Activated naive CD4-positive, alpha-beta T cell treated with anti-CD3 and anti-CD28 coated beads, Interleukin-2, amount 50 U/mL, for 72 hours (primary cell): ENCODE results near the gene TSPAN5. TPM values are rescaled to one million over a fixed set of nuclear protein-coding genes. Genes with fewer than 3 reads are reported as not detected.
"Not testable (repeated sequence)": the region's sequence is repeated elsewhere in the genome, so short reads cannot be mapped to it uniquely, and the experiment has no call there.

Source experiments
- ATAC-seq, 2 donors: fragments of 150-1000 bp; cut with Tn5 transposase; 2 replicates each; pipeline ENCODE4 v1.10.0; 2021; ENCODE audit warnings: mild to moderate bottlenecking in 2 of 2, moderate library complexity in 2 of 2
- DNase-seq, 2 donors: peaks; one replicate each; pipeline ENCODE4 v3.0.0; 2021 to 2022; ENCODE audit warnings: low spot score in 2 of 2
- H3K27ac Mint-ChIP-seq, 2 donors: one replicate each; pipeline ENCODE4 v1.8.0; 2022; ENCODE audit warnings: mild to moderate bottlenecking in 2 of 2, mixed read lengths in 2 of 2
- H3K36me3 Mint-ChIP-seq, 2 donors: one replicate each; pipeline ENCODE4 v1.8.0; 2022; ENCODE audit warnings: mixed read lengths in 2 of 2
- H3K9me3 Mint-ChIP-seq, 2 donors: one replicate each; pipeline ENCODE4 v1.8.0; 2022; ENCODE audit warnings: mixed read lengths in 2 of 2
- total RNA-seq, 2 donors: library from RNA; stranded (reverse); gene quantifications; one replicate each; pipeline ENCODE4 v1.2.3, GENCODE V29; 2022

Gene TSPAN5
- 10 to 100 TPM; 11.0 to 26.7 TPM for total RNA-seq

DNA sequence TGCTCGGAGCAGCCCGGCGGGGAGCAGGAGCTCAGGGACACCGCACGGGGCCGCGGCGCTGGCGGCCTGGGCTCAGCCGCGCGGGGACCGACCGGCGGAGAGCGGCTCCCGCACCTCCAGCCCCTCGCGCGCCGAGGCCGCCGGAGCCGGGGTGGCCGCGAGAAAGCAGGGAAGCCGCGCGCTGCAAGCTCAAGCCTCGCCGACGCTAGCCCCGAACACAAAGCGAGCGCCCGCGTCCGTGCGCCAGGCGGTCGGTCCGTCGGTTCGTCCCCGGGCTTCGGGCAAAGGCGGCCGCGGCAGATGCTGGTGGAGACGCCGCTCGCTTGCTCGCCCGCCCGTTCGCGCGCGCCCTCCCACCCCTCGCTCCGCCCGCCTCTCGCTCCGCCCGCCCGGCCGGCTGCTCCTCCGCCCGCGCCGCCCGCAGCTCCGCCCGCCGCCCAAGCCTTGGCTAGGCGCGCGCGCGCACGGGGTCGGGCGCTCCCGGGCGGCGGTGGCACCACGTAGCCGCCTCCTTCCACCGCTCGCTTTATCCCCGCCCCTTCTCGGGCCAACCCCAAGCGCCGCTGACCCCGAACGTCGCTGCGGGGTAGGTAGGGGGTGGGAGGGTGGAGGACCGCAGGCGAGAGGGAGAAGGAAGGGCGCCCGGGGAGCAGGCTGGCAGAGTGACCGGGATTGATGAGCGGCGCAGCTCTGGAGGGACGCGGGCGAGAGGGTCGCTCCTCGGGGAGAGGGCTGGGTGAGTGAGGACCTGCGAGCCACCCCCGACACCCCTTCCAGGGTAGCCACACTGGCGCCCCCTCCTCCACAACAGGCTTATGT lies at the start of gene TSPAN5:
TSS of gene TSPAN5 (minus strand) at position 325 of the 819 bp plus-strand sequence.
- Mint-ChIP-seq H3K9me3 (no peaks in the 10 kb centered on the region), H3K27ac (peak within 1 kb of the TSS; percentile 81 to 88), H3K36me3 (peaks cover 18 to 27% of the 10 kb centered on the region in 2 donors)
- peak; percentile 57 to 65 for ATAC-seq
- DNase-seq, result peak; percentile 76 to 82

DNA sequence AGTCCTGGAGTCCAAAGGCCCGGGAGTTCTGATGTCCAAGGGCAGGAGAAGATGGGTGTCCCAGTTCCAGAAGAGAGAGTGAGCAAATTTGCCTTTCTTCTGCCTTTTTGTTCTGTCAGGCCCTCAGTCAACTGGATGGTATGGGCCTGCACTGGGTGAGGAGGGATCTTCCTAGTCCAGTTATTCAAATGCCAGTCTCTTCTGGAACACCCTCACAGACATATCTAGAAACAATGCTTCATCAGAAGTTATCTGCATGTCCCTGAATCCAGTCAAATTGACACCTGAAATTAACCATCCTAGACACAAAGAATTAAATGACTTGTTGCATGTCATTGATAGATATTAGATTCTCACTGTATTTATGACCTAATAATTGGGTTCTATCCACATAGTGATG lies 48.5 kb upstream of the TSPAN5 start:
- ATAC-seq, result peak; percentile 18 to 38
- no peak for DNase-seq
- Mint-ChIP-seq H3K36me3 (peaks cover 23 to 45% of the 10 kb centered on the region in 2 donors), H3K9me3 (peaks cover 24 to 33% of the 10 kb centered on the region in 2 donors), H3K27ac (peak overlapping the region in 1 of 2 donors; percentile 73)

DNA sequence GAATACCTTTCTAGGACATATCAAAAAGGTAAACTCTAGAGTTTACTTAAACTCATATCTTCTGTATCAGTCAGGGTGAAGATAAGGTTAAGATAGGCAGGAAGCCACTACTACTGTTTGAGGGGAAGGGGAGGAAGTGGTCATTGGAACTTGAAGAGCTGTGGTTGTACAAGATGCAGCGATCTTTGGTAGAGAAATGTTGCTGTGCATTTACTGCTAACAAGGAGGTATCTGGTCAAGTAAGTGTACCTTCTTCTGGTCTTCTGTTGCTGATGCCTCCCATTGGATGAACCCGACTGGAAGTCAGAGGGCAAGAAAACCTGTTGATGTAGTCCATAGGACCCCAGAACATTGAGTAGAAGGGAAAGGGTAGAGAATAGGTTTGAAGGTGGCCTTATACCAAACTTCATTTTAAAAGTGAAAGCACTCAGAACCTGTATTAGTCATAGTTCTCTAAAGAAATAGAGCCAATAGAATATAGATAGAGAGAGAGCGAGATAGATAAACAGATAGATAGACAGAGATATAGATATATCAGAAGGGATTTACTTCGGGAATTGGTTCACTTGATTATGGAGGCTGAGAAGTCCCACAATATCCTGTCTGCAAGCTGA lies 47.9 kb upstream of the TSPAN5 start:
- DNase-seq (no peak), ATAC-seq (peak; percentile 67 to 83)
- Mint-ChIP-seq H3K9me3 (peaks cover 24 to 35% of the 10 kb centered on the region in 2 donors), H3K27ac (peak overlapping the region; percentile 73 to 81), H3K36me3 (peaks cover 23 to 45% of the 10 kb centered on the region in 2 donors)

DNA sequence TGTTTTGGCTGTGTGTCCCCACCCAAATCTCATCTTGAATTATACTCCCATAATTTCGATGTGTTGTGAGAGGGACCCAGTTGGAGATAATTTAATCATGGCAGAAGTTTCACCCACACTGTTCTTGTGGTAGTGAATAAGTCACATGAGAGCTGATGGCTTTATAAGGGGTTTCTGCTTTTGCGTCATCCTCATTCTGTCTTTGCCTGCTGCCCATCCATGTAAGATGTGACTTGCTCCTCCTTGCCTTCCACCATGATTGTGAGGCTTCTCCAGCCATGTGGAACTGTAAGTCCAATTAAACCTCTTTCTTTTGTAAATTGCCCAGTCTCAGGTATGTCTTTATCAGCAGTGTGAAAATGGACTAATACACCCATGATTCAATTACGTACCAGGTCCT lies 47.2 kb upstream of the TSPAN5 start:
- peaks cover 24 to 41% of the 10 kb centered on the region in 2 donors for H3K9me3 Mint-ChIP-seq
- ATAC-seq, DNase-seq: not testable (repeated sequence)
- H3K36me3 Mint-ChIP-seq, result peaks cover 23 to 45% of the 10 kb centered on the region in 2 donors
- peak overlapping the region in 1 of 2 donors; percentile 73 for H3K27ac Mint-ChIP-seq

DNA sequence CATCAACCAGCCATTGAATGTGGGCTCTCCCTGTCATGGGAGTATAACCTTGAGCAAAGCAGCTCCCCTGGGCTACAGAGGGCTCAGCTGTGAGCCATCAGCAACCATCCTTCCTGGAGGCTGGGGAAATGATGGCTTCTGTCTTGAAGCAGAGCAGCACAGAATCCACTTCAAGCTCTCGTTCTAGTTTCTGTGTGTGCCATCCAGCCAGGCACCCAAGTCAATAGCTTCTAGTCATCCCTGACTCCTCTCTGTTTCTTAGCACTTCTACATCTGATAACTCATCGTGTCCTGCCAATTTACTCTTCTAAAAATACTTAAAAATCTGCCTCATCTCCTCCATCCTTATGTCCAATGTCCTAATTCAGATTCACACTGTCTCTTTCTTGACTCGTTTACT lies 42.2 kb upstream of the TSPAN5 start:
- Mint-ChIP-seq H3K27ac (no peak overlapping the region), H3K36me3 (peaks cover 15 to 56% of the 10 kb centered on the region in 2 donors), H3K9me3 (peaks cover 9 to 46% of the 10 kb centered on the region in 2 donors)
- ATAC-seq (no peak), DNase-seq (no peak)

DNA sequence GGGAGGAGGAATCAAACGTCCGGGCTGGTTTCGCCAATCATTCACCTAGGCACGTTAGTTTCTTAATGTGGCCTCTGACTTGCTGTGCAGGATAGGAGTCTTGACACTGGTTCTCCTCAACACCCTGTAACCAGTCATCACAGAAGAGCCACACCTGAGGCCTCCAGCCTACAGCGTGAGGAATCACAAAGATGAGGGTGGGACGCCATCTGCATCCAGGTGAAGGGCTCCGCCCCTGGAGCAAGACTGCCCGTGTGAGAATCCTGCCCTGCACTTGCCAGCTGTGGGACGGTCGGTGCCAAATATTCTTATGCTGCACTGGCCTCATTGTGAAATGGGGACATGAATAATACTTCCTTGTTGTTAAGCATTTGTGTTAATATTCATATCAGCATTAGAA lies 35.7 kb upstream of the TSPAN5 start:
- Mint-ChIP-seq H3K27ac (no peak overlapping the region), H3K36me3 (peaks cover 4 to 33% of the 10 kb centered on the region in 2 donors), H3K9me3 (peaks cover 7 to 45% of the 10 kb centered on the region in 2 donors)
- ATAC-seq (no peak), DNase-seq (no peak)

DNA sequence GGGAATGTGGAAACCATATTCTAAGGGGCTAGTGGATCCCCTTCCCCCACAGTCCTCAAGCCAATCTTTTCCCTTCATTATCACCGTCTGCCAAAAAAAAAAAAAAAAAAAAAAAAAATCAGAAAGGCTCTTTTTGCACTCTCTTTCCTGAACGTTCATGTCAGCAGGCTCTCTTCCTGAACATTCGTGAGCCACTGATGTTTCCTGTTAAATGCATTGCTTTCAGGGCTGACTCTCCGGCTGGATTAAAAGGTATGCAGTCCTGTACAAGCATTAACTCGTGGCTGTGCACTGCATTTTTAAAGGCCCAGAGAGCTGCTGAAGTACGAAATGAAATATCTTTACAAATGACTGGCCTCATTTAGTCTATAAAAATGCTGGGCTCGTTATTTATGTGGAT lies 34.0 kb upstream of the TSPAN5 start:
- no peak for ATAC-seq
- H3K36me3 Mint-ChIP-seq, result peaks cover 0 to 26% of the 10 kb centered on the region in 2 donors
- no peak for DNase-seq
- peaks cover 7 to 41% of the 10 kb centered on the region in 2 donors for H3K9me3 Mint-ChIP-seq
- H3K27ac Mint-ChIP-seq, result no peak overlapping the region

DNA sequence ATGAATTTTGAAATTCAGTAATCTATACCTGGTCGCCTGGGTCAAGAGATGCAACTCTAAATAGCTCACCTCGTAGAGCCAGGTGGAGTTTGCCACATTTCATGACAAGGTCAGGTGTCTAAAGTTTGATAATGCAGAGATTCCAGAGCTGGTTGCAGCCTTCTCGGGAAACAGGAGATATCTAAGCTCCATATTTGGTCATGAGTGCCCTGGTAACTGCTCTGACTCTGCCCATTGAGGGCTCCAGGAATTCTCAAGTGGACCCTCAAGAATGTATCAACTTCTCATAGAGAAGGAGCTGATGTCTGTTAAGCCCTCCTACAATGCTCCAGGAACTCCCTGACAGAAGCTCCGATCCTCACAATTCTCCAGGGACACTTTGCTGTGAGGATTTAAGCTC lies 33.2 kb upstream of the TSPAN5 start:
- no peak overlapping the region for H3K27ac Mint-ChIP-seq
- peaks cover 7 to 35% of the 10 kb centered on the region in 2 donors for H3K9me3 Mint-ChIP-seq
- DNase-seq, result no peak
- H3K36me3 Mint-ChIP-seq, result peaks cover 0 to 18% of the 10 kb centered on the region in 2 donors
- ATAC-seq, result no peak

DNA sequence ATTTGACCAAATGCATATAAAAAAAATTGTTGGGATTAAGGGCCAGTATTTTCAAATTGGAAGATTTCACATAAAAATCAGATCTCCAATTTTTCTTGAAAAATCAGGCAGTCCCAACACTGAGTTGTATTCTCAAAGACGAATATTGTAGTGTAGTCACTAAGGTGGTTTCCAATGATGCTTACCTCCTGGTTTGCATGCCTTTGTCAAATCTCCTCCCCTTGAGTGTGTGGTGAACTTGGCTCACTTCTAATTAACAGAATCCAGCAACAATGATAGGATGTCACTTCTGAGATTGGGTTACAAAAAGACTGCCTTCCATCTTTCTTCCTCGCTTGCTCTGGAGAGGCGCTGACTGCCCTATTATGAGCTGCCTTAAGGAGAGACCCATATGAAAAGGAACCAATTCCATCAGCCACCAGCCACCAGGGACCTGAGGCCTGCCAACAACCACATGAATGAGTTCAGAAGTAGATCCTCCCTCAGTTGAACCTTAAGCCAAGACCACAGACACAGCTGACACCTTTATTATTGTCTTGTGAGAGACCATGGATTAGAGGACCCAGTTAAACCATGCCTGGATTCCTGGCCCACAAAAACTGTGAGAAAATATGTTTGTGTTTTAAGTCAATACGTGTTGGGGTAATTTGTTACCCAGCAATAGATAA lies 31.2 kb upstream of the TSPAN5 start:
- H3K36me3 Mint-ChIP-seq, result peaks cover 0 to 12% of the 10 kb centered on the region in 2 donors
- DNase-seq (no peak), ATAC-seq (no peak)
- H3K27ac Mint-ChIP-seq, result peak overlapping the region; percentile 26 to 46
- H3K9me3 Mint-ChIP-seq, result peaks cover 7 to 29% of the 10 kb centered on the region in 2 donors

DNA sequence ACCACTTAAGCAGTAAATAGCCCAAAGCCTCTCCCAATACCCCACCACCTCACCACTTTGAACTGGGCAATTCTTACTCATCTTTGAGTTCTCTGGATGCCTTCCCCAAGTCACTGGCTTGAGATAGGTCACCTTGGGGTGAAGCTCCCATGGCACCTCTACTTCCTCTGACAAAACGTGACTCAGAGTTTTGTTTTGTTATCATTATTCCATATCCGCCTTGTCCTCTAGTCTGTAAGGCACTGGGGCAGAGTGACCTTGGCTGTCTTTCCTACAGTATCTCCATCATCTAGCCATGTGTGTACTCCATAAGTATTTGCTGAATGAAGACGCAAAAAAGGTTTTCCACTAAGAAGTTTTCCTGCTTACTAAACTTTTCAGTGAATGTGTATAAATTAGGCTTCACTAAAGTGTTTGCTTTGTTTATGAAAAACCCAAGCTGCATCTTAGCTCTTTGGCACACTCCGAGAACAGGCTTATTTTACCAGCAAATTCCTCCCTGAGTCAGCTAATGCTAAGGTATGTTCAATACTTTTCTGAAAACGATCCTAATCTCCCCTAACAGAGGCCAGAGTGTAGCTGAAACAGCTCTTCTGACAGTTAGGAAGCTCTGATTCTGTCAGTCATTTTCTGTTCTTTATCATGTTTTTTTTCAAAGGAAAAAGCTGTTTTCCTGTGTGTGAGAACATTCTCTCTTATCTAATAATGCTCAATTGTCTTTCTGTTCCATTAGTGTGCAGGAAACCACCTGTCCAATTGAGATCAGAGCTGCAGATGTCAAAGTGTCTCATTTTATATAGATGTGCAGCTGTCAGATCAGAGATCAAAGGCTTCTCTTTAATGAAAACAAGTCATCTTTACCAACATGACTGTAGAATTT lies 30.2 kb upstream of the TSPAN5 start:
- peaks cover 0 to 12% of the 10 kb centered on the region in 2 donors for H3K36me3 Mint-ChIP-seq
- peak; percentile 80 to 97 for ATAC-seq

DNA sequence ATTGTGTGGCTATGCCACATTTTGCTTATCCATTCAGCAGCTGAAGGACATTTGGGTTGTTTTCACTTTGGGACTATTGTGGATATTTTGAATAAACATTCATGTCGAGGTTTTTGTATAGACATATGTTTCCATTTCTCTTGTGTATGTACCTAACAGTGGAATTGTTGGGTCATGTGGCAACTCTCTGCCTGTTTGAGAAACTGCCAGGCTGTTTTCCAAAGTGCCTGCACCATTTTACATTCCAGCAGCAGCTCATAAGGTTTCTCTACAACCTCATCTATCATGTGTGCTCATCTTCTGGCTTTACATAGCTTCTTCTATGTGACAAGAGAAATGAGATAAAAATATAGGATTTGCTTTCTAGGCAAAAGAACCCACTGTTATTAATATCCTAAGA lies 29.5 kb upstream of the TSPAN5 start:
- no peak overlapping the region for H3K27ac Mint-ChIP-seq
- H3K9me3 Mint-ChIP-seq, result peaks cover 7 to 23% of the 10 kb centered on the region in 2 donors
- H3K36me3 Mint-ChIP-seq, result peaks cover 0 to 12% of the 10 kb centered on the region in 2 donors
- DNase-seq (no peak), ATAC-seq (no peak)

More for the DNA sequence above, 30.2 kb upstream of the TSPAN5 start:
- DNase-seq, result no peak
- Mint-ChIP-seq H3K9me3 (peaks cover 7 to 23% of the 10 kb centered on the region in 2 donors), H3K27ac (peak overlapping the region in 1 of 2 donors; percentile 46)

DNA sequence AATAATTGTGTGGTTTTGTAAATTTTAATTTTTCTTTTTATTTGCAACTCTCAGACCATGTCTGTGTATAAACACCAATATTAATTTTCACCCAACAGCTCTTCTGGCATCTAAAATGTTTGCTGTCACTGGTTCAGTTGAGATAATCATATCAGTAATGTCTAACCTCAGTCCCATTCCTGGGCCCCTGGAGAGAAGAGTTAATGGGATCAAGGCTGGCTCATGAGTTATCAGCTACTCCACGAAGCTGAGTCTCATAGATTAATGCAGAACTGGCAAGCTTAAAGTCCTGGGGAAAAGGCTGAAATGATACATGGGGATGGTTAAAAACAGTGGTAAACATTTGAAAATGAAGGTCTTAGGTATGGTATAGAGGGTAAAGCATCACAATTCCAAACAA lies 28.4 kb upstream of the TSPAN5 start:
- peaks cover 0 to 12% of the 10 kb centered on the region in 2 donors for H3K36me3 Mint-ChIP-seq

DNA sequence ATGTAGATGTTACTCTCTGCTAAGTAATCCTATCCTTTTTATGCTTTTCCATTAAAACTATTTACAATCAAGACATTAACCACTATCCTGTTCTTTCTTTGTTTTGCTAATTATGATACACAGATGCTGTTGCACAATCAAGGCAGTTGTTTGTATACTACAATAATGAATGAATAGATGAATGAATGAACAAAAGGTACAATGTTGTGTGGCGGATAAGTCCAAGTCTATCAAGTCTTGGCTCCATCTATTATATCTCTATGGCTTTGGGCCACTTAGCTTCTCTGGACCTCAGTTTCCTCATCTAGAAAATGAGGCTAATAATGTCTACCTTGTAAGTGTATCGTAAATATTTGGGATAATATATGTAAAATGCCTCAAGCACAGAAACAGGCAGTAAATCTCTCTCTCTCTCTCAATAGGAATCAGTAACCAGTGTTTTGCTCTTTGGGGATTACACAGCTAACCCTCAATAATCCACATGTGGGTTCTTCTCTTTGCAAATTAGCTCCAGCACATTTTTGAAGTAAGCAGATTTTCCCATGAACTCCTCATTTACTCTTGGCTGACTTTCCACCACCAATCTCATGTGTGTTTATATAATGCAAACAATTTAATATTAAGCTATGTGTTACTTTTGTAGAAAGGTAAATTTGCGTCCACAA lies 27.8 kb upstream of the TSPAN5 start:
- H3K9me3 Mint-ChIP-seq, result peaks cover 7 to 23% of the 10 kb centered on the region in 2 donors
- peaks cover 0 to 12% of the 10 kb centered on the region in 2 donors for H3K36me3 Mint-ChIP-seq
- ATAC-seq (no peak), DNase-seq (no peak)
- no peak overlapping the region for H3K27ac Mint-ChIP-seq

More for the DNA sequence above, 28.4 kb upstream of the TSPAN5 start:
- no peak for ATAC-seq
- Mint-ChIP-seq H3K27ac (no peak overlapping the region), H3K9me3 (peaks cover 7 to 23% of the 10 kb centered on the region in 2 donors)
- no peak for DNase-seq

DNA sequence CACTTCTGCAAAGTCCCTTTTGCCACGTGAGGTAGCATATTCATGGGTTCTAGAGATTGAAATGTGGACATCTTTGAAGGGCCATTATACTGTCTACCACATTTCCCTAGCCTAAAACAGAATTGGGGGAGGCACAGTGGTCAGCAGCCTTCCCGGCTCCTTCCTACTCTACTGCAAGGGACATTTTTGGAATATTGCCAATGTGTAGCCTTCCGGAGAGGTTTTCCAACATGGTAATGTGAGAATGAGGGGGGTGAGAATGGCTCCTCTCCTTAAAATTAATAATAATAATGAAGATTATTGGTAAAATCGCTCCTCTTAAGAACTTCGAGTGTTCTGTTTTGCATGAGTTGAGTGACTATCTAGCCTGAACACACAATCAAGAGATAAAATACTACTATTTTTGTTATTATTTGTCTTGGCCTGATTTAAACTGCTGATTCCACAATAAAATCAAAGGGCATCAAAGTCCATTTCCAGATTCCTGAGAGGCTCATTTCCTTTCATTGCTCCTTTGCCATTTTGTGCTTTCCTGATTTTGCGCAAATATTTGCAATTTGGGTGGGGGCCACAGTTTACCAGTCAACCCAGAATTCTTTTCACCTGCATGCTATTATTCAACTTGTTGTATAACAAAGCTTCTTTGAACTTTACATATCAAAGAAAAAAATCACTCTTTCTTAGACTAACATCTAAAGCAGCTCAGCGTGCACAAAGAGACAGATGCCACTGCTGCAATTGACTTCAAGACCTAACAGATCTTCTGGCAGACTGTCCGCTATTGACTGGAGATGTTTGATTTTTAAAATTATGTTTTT lies 27.0 kb upstream of the TSPAN5 start:
- peaks cover 0 to 6% of the 10 kb centered on the region in 2 donors for H3K36me3 Mint-ChIP-seq
- no peak for ATAC-seq
- no peak for DNase-seq
- H3K27ac Mint-ChIP-seq, result no peak overlapping the region
- peaks cover 2 to 18% of the 10 kb centered on the region in 2 donors for H3K9me3 Mint-ChIP-seq

DNA sequence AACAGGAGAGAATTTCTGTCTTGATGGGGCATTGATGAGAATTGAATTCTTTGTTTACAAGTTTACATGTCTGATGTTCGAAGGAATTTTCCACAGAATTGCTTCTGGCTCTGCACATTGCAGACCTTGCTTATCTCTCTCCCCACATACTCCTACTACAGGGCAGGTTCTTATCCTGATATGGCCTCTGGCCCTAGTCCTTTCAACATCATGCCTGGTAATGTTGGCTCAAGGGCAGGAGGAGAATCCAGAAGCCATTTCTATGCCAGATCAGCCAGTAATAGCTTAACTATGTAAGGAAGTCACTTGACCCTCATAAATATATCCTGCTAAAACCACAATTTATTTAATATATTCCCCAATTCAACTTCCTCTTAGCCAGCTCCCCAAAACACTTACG lies 24.3 kb upstream of the TSPAN5 start:
- Mint-ChIP-seq H3K27ac (no peak overlapping the region), H3K9me3 (peaks cover 0 to 6% of the 10 kb centered on the region in 2 donors), H3K36me3 (no peaks in the 10 kb centered on the region)
- no peak for ATAC-seq
- no peak for DNase-seq
